GM18519 (cell line): Measurements from ENCODE around the gene GPATCH8.

ENCODE experiments used
- ATAC-seq: cut with Tn5 transposase; IDR thresholded peaks from one replicate; pipeline ENCODE4 v1.9.1; 2021; ENCODE audit warnings: mild to moderate bottlenecking, moderate library complexity; ENCODE audit not compliant: unreplicated experiment, low FRiP score

GPATCH8 gene

GRCh38 chr17:44359458-44360143 is 143.6 kb downstream of the GPATCH8 start:
- ATAC-seq: no peak

DNA sequence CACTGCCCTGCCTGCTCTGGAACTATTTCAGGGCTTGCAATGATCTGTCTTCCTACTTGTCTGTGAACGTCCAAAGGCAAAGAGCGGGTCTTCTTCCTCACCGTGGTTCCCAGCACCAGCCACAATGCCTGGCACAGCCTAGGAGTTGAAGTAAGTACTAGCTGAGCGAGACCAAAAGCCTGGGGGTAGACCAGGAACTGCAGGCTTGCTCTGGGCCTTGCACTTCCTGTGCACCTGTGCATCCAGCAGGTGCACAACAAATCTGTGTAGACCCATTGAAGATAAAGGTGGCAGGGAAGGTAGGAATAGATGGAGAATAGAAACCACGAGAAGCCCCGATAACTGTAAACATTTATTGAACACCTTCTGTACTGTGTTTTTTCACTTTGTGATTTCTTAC is 144.2 kb downstream of the GPATCH8 start:
- ATAC-seq: no peak

DNA sequence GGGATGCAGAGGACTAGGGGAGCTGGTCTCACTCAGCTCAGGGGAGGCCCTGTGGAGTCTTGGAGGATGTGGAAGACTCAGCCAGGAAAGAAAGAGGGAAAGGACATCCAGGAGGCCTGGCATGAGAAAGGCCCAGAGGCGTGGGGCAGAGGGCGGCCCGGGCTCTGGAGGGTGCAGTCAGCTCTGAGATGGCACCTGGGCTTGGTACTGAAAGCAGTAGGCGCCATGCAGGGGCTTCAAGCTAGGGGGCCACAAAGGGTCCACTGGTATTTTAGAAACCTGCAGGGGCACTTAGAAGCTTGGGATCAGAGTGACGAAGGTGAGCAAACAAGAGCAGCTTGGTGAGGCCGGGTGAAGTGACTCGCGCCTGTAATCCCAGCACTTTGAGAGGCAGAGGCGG is 145.1 kb downstream of the GPATCH8 start:
- ATAC-seq: no peak

DNA sequence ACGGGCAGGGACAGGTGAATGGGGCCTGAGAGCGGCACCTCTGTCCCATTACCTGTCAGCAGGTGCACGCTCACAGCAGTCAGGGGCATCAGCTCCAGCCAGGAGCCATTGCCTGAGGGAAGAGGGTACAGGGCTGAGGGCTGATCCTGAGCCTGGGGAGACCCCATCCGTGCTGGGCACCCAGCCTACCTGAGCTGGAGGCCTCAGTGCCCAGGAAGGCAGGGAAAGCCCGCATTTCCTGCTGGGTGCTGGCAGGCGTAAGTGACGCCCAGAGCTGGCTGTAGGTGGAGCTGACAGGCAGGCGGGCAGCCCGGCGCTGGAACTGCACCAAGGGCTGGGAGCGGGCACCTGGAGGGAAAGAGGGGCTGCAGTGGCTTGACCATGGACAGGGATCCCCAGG is 147.0 kb downstream of the GPATCH8 start:
- ATAC-seq: no peak

DNA sequence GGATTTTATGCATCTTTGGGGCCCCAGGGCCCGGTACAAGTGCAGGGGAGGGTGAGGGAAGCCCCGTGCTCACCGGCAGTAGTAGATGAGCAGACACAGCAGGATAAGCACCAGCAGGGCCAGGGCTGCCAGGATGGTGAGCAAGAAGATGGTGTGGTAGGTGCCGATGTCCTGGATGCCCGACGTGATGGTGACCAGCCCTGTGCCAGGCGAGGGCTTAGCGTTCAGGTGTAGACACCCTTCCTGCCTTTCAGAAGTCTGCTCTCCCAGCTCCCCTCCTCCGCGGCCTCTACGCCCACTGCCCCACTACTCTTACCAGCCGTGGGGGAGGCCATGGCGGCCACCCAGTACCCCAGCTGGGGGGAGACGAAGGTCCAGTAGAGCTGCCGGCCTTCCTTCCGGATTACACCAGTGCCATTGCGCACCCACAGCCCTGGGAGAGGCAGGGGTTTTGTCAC is 147.5 kb downstream of the GPATCH8 start:
- no peak for ATAC-seq

DNA sequence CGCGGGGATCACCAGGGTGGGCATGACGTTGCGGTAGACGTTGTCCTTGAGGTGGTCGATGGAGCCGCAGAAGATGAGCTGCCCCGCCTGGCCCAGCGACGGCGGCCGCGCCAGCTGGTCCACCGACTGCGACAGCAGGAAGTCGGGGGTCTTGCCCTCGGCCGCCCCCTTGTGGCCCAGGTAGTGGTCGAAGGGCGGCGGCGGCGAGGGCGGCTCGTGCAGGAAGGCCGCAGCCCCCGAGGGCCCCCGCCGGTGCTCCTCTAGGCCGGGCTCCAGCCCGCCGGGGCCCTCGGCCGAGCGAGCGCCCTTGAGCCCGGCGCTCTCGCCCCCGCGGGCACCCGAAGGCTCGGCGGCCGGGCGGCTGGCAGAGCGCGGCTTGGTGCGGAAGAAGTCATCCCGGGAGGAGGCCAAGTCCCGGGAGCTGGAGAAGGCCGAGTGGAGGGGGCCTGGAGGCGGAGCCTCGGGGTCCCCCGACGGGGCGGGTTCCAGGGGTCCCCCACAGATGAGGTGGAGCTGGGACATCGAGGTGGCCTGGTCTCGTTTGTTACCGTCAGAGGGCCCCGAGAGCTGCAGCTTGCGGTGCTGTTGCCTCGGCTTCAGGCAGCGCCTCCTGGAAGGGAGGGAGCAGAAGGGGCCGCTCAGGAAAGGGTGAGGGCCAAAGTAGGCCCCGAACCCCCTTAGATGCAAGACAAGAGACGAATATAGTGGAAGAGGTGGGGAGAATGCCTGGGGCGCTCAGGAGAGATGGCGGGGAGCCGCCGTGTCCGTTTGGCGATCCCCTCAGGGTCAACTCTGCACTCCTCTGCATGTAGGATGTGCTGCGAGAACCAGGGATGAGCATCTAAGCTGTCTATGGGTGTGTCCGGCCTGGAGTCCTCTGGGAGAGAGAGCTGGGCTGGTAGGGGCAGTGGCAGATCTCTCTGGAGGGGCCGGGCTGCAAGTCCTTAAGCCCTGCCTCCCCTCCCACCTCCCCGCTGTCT is 148.3 kb downstream of the GPATCH8 start:
- ATAC-seq: no peak

DNA sequence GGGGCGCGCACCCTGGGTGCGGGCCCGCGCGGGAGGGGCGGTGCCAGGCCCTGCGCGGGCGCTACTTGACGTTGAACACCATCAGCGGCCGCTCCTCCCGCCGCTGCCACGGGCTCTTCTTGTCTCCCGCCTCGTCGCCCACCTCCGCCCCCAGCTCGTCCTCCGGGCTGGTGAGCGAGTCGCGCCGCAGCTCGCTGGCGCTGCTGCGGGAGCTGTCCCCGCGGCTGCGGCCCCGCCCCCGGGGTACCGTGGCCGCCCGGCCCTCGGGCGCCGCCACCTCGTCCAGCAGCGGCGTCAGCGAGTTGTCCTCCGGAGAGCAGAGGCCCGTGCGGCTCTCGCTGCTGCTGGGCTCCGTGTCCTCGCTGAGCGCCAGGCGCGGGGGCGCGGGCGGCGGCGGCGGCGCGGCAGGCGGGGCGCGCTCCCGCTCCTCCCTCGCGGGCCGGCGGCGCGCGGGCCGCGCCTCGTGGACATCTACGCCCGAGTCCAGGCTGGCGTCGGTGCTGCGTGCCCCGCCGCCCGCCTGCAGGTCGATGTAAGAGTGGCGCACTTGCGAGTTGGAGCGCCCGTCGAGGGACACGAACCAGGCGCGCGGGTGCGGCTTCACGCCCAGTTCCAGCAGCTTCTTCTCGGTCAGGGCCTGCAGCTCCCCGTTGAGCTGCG is 149.4 kb downstream of the GPATCH8 start:
- ATAC-seq: no peak

DNA sequence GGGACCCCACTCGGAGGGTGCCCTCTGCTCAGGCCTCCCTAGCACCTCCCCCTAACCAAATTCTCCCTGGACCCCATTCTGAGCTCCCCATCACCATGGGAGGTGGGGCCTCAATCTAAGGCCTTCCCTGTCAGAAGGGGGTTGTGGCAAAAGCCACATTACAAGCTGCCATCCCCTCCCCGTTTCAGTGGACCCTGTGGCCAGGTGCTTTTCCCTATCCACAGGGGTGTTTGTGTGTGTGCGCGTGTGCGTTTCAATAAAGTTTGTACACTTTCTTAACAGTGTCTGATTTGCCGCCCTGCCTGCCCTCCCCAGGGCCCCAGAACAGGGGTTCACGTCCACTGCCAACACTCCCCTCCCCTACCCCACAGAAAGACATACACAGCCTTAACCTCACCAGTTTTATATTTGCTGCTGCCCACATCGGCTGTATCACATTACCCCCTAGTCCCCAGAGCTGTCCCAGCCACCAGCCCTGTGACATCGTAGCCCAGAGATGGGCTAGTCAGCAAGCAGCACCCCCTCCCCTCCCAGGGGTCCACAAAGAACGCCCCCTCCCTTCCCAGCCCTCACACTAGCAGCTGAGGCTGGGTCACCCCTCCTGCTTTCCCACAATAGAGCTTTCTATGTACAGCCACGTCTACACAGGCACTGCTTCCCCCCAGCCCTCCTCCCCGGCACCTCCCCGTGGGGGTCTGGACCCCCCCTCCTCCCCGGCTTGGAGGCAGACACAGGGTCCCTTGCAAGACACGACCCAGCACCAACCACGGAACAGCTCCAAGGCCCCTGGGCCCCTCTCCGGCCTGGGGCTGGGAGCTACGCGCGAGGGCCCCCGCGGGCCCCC is 150.2 kb downstream of the GPATCH8 start:
- no peak for ATAC-seq

DNA sequence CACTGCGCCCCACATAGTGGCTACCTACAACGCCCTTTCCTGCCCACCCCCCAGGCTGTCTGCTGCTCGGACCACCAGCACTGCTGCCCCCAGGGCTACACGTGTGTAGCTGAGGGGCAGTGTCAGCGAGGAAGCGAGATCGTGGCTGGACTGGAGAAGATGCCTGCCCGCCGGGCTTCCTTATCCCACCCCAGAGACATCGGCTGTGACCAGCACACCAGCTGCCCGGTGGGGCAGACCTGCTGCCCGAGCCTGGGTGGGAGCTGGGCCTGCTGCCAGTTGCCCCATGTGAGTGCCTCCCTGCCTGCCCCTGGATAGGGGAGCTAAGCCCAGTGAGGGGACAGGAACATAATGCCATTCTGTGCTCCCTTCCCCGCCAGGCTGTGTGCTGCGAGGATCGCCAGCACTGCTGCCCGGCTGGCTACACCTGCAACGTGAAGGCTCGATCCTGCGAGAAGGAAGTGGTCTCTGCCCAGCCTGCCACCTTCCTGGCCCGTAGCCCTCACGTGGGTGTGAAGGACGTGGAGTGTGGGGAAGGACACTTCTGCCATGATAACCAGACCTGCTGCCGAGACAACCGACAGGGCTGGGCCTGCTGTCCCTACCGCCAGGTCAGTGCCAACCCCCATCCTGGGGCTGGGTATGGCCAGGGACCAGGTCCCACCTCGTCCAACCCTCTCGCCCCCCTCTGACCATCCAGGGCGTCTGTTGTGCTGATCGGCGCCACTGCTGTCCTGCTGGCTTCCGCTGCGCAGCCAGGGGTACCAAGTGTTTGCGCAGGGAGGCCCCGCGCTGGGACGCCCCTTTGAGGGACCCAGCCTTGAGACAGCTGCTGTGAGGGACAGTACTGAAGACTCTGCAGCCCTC is 151.0 kb downstream of the GPATCH8 start:
- no peak for ATAC-seq

GRCh38 chr17:44351464-44351863 is 151.7 kb downstream of the GPATCH8 start:
- ATAC-seq: no peak

GRCh38 chr17:44350733-44351226 is 152.4 kb downstream of the GPATCH8 start:
- no peak for ATAC-seq

DNA sequence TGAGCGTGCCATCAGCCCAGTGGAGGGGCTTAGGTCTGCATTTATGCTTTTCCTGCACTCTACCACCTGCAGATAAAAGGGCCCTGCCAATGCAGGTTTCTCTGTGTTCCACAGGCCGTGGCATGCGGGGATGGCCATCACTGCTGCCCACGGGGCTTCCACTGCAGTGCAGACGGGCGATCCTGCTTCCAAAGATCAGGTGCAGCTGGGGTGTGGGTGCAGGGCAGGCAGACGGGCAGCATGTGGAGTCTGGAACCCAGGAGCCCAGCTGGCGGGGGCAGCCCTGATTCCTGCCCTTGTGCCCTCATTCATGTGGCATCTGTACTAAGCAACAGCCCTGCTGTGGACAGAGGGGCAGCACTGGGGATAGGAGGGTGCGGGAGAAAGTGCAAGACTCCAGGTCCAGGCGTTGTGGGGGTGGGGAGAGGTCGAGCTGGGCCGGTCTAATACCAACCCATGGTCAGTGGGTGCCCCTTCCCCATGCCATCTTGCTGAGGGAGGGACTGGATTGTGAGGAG is 153.6 kb downstream of the GPATCH8 start:
- ATAC-seq: no peak

GRCh38 chr17:44348988-44349364 is 154.2 kb downstream of the GPATCH8 start:
- ATAC-seq: no peak

DNA sequence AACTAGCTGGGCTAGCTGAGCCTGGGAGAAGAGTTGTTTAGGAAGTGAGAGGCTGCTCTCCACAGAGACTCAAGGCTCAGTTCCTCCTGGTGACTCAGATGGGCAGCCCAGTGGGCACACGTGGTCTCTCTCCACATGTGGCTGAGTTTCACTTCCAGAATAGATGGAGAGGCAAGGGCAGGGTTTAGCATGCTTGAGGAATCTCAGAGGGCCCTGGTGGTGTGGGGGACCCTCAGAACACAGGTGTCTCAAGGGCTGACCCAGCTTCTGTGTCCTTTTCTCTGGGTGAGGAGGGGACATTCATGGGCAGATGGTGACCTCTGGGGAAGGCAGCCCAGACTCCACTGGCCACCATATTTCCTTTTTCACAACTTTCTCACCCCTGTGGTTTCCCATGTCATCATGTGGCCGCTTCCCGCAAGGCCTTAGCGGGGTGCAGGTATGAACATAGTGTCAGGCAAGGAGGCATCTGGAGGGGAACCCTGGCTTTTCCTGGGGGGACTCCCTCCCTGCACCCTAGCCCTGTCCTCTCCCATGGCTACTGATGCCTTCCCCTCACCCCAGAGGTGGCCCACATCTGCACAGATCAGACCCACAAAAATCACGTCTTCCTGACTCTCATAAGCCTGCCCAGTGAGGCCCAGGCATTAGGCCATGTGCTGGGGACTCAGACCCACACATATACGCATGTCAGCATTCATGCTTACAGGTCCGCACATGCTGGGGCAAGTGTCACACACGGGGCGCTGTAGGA is 154.8 kb downstream of the GPATCH8 start:
- peak; percentile 28 for ATAC-seq
